Measurements from ENCODE around the gene AFAP1L1.

DNA sequence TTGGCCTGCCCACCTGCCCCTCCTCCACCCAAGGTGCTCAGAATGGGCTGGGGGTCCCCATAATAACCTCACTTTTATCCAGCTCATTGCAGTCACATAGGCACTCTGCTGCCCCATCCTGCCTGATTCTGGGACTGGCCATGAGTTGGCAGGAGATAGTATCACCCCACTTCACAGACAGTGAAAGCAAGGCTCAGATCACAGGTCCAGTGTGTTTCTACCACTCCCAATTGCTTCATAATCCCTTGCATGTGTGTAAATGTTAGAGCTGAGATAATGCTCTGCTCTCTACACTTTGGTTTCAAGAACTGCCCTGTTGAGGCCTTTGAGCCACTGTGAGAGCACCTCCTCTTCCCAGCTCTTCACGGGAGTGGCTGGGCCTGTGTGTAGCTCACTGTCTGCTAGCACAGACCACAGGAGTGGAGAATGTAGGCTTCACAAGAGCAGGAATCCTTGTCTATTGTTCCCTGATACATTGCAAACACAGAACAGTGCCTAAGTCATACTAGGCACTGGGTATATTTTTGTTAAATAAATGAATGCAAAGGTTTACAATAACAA, 94.6 kb downstream of the AFAP1L1 start:
- TF ChIP-seq ZNF8 (CRISPR knock-in tag; IDR thresholded peaks at IDR 0.05) (no peak), ZFP30 (CRISPR knock-in tag; IDR thresholded peaks at IDR 0.05) (no peak), ISL1 (CRISPR knock-in tag; IDR thresholded peaks at IDR 0.05) (no peak)
- TF ChIP-seq, protein P1, sequence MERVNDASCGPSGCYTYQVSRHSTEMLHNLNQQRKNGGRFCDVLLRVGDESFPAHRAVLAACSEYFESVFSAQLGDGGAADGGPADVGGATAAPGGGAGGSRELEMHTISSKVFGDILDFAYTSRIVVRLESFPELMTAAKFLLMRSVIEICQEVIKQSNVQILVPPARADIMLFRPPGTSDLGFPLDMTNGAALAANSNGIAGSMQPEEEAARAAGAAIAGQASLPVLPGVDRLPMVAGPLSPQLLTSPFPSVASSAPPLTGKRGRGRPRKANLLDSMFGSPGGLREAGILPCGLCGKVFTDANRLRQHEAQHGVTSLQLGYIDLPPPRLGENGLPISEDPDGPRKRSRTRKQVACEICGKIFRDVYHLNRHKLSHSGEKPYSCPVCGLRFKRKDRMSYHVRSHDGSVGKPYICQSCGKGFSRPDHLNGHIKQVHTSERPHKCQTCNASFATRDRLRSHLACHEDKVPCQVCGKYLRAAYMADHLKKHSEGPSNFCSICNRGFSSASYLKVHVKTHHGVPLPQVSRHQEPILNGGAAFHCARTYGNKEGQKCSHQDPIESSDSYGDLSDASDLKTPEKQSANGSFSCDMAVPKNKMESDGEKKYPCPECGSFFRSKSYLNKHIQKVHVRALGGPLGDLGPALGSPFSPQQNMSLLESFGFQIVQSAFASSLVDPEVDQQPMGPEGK (CRISPR knock-in tag; IDR thresholded peaks at IDR 0.05; ENCODE audit: borderline replicate concordance): no peak
